ENCODE data around the gene RANBP1.

Gene RANBP1

DNA sequence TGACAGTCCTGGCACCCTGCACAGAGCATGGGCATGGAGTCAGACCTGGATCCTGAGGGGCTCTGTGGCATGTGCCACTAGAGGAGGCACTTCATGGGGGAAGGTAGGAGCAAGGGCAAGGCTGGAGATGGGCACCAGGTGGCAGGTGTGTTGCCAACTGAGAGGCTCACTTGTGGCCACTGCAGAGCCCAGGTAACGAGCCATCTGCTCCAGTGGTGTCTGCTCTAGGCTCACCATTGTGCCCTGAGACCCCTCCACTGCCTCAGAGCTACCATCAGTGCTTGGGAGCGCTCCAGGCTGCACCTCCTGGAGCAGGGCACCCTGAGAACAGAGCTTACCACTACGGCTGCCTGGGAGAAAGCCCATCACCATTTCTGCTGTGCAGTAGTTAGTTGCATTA lies 14.4 kb downstream of the RANBP1 start:
- TF ChIP-seq, protein P1, sequence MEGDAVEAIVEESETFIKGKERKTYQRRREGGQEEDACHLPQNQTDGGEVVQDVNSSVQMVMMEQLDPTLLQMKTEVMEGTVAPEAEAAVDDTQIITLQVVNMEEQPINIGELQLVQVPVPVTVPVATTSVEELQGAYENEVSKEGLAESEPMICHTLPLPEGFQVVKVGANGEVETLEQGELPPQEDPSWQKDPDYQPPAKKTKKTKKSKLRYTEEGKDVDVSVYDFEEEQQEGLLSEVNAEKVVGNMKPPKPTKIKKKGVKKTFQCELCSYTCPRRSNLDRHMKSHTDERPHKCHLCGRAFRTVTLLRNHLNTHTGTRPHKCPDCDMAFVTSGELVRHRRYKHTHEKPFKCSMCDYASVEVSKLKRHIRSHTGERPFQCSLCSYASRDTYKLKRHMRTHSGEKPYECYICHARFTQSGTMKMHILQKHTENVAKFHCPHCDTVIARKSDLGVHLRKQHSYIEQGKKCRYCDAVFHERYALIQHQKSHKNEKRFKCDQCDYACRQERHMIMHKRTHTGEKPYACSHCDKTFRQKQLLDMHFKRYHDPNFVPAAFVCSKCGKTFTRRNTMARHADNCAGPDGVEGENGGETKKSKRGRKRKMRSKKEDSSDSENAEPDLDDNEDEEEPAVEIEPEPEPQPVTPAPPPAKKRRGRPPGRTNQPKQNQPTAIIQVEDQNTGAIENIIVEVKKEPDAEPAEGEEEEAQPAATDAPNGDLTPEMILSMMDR (IDR thresholded peaks at IDR 0.05; ENCODE audit: control insufficient read depth, extremely low read depth, insufficient read depth), result peak; percentile 48
- DNase-seq (ENCODE audit: low read depth), result no peak

DNA sequence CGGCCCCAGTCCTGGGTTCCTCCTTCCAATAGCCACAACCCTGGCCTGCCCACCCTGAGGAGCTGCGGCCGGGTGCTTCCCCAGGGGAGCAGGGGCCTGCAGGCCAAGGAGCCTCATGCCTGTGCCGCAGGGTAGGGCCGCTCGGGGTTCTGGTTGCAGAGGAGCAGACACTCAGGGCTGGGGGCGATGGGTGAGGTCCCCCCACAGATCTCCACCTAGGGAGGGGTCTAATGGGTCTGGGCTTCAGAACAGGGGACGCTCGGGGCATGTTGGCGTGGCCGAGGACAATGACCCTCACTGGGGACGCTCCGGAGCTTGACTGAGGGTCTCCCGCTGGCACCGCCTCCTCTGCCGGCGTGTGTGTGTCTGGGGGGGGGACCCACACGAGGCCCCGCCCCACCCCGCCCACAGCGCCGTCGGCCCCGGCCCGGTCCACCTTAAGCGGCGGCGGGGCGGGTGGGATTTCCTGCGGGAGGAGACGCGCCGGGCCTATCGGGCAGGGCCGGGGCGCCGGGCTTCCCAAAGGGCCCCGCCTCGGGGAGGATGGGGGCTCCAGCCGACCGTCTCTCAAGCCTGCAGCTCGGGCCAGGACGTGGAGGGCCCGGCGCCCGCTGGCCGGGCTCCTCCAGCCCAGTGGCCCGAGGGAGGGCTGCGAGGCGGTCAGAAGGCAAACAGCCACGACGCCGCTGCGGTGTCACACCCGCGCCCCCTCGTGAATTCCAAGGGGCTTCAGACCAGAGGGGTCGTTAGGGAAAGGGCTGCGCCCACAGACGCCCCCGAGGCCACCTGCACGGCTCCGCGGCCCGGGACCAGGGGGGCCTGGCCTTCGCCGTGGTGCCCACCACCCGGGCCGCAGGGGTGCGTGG lies 15.1 kb downstream of the RANBP1 start:
- peak overlapping the region; percentile 72 for H3K4me3 ChIP-seq (ENCODE audit: low read depth, low read length)
- DNase-seq (ENCODE audit: low read depth), result no peak
- TF ChIP-seq, protein P1 (IDR thresholded peaks at IDR 0.05; ENCODE audit: control insufficient read depth, extremely low read depth, insufficient read depth), result no peak

More for the DNA sequence above, 14.4 kb downstream of the RANBP1 start:
- H3K4me3 ChIP-seq (ENCODE audit: low read depth, low read length), result no peak overlapping the region

DNA sequence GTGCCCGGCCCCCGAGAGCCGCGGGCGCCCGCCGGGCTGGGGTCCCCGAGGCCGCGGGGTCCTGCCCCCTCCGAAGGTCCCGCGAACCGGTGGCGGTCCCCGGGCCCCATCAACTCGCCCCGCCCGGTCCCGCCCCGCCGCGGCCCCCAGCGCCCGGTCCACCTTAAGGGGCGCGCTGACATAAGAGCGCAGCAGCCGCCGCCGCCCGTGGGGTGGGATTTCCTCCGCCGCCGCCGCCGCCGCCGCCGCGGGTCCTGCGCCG lies 15.6 kb downstream of the RANBP1 start, which contains the start of gene ZDHHC8:
Gene ZDHHC8 (plus strand): TSS at position 208 of the 262 bp plus-strand sequence. CDS start 144 bp downstream, outside the sequence.
- no peak for DNase-seq (ENCODE audit: low read depth)
- TF ChIP-seq, protein P1 (IDR thresholded peaks at IDR 0.05; ENCODE audit: control insufficient read depth, extremely low read depth, insufficient read depth), result no peak
- peak within 1 kb of the TSS; percentile 77 for H3K4me3 ChIP-seq (ENCODE audit: low read depth, low read length)

DNA sequence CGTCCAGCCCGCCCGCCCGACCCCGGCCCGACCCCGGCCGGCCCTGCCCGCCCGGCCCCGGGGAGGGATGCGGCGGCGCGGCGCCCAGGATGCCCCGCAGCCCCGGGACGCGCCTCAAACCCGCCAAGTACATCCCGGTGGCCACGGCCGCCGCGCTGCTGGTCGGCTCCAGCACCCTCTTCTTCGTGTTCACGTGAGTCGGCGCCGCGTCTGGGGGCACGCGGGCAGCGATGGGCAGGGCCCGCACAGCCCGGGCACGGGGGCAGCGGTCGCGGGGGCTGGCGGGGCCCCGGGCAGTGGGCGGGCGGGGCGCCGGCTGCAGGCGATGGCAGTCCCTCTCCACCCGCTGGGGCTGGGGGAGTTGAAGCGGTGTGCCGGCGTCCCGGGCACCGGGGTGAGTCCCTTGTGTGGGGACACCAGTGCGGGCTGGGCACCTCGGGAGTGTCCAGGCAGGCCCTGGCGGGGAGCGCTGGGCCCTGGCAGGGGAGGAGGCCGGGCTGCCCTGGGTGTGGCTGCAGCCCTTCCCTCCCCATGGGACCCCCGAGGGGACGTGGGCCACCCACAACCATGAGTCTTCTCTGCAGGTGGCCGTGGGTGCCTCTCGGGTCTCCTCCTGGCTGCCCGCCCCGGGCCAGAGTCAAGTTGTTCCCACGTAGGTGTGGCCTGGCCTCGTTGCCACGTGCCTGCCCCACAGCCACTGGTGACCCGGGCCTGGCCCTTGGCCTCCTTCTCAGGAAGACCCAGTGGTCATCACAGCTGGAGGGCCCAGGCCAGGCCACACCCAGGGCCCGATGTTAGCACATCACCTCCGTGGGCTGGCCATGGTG lies 16.2 kb downstream of the RANBP1 start:
- TF ChIP-seq, protein P1 (IDR thresholded peaks at IDR 0.05; ENCODE audit: control insufficient read depth, extremely low read depth, insufficient read depth), result no peak
- peak overlapping the region; percentile 77 for H3K4me3 ChIP-seq (ENCODE audit: low read depth, low read length)
- no peak for DNase-seq (ENCODE audit: low read depth)

DNA sequence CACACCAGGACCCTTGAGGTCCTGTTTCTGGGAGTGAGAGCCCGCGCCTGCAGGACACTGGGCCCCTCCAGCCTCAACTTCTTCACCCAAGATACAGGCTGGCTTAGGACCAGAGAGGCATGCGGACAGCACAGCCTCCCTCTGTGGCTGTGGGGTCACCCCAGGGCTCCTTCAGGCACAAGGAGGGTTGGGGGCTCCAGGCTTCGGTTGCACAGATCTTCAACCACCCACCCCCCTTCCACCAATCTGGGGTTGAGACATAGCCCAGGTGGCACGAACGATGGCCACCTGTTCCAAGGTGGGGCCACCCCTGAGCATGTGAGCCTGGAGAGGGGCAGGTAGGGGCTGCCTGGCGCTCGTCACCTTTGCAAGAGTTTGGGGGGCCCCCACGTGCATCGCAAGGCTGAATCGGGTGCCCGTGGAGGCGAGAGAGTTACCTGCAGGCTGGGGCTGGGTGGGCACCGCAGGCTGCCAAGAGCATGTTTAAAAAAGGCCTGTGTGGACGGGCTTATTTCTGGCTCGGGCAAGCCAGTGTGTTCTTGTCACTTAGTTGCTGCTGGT lies 16.9 kb downstream of the RANBP1 start:
- DNase-seq (ENCODE audit: low read depth), result no peak
- H3K4me3 ChIP-seq (ENCODE audit: low read depth, low read length), result peak overlapping the region; percentile 77
- TF ChIP-seq, protein P1 (IDR thresholded peaks at IDR 0.05; ENCODE audit: control insufficient read depth, extremely low read depth, insufficient read depth), result no peak

DNA sequence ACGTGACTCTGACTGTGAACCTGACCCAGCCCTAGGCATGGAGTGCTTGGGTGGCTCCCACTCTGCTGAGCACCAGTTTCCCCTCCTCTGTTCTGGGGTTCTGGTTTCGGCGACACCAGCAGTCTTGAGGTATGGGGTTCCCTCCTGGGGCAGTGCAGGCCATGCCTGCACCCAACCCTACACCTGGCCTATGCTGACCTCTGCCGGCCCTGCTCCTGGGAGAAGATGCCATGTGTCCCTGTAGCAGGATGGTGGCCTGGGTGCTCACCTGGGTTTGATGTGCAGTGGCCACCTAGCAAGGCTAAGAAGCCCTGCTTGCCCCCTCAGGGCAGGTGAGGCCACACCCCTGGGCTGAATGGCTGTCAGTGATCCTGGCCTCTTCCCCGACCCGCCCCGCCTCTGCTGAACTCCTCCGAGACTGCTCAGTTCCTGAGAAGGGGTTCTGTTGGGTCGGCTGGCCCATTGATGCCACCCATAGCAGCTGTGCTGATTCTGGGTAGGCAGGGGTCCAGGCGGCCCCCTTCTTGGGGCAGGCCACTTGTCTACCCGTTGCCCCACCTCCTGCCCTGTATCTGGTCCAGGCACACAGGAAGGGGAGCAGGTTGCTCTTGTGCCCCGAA lies 18.1 kb downstream of the RANBP1 start:
- no peak overlapping the region for H3K4me3 ChIP-seq (ENCODE audit: low read depth, low read length)
- DNase-seq (ENCODE audit: low read depth), result no peak
- TF ChIP-seq, protein P1 (IDR thresholded peaks at IDR 0.05; ENCODE audit: control insufficient read depth, extremely low read depth, insufficient read depth), result no peak
